Measurements from ENCODE around the gene CERT1. TPM values are rescaled to one million over a fixed set of nuclear protein-coding genes. Genes with fewer than 3 reads are reported as not detected.
A peak's percentile ranks its signal among the peaks of the same experiment; 100 is the strongest.

The CERT1 gene
- total and polyA plus RNA-seq, 2 donors (not counting 1 experiment from before 2014, with no cell fraction given): 18.0 to 36.0 TPM

DNA sequence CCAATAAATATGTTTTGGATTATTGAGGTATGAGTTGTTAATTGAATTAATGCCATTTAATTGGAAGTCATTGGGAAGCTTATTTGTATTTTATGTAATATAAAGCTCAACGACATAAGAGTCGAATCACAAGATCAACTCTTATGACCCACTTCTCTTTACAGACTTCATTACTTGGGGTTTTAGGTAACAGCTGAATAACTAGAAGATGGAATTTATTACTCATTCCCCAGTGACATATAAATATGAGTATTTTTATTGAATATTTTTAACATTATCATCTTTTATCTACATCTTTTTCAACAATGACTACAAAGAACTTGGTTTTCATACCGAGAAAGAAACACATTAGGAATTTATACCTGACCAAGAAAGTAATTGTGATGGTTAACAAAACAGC, 153.3 kb downstream of the CERT1 start:
- Histone ChIP-seq H3K9ac (ENCODE audit: insufficient read depth, low read length) (no peak overlapping the region), H3K4me2 (ENCODE audit: extremely low read depth, insufficient read depth, low read length) (no peak overlapping the region), H3K4me1 (ENCODE audit: control insufficient read depth, extremely low read depth, insufficient read depth, low read length) (no peaks in the 10 kb centered on the region), H3K79me2 (ENCODE audit: control insufficient read depth, insufficient read depth, low read length) (no peaks in the 10 kb centered on the region), H3K27ac (ENCODE audit: insufficient read depth, low read length) (no peak overlapping the region), H3K27me3 (ENCODE audit: control insufficient read depth, insufficient read depth, low read length) (no peaks in the 10 kb centered on the region), H3K4me3 (replicated peaks in 1 of 4; ENCODE audit: control extremely low read depth in 1 of 4, insufficient read depth in 1 of 4, low read depth in 3 of 4, low read length in 4 of 4) (no peak overlapping the region), H4K20me1 (ENCODE audit: control insufficient read depth, extremely low read depth, insufficient read depth, low read length) (no peaks in the 10 kb centered on the region), H2AFZ (ENCODE audit: low read length) (no peak overlapping the region), H3K9me3 (ENCODE audit: control insufficient read depth, insufficient read depth, low read depth, low read length) (no peaks in the 10 kb centered on the region), H3K36me3 (ENCODE audit: control insufficient read depth, insufficient read depth, low read length) (peaks cover 20% of the 10 kb centered on the region)
- TF ChIP-seq EZH2 (IDR thresholded peaks at IDR 0.05; ENCODE audit: low read length, missing control alignments): no peak
- TF ChIP-seq, protein P1, sequence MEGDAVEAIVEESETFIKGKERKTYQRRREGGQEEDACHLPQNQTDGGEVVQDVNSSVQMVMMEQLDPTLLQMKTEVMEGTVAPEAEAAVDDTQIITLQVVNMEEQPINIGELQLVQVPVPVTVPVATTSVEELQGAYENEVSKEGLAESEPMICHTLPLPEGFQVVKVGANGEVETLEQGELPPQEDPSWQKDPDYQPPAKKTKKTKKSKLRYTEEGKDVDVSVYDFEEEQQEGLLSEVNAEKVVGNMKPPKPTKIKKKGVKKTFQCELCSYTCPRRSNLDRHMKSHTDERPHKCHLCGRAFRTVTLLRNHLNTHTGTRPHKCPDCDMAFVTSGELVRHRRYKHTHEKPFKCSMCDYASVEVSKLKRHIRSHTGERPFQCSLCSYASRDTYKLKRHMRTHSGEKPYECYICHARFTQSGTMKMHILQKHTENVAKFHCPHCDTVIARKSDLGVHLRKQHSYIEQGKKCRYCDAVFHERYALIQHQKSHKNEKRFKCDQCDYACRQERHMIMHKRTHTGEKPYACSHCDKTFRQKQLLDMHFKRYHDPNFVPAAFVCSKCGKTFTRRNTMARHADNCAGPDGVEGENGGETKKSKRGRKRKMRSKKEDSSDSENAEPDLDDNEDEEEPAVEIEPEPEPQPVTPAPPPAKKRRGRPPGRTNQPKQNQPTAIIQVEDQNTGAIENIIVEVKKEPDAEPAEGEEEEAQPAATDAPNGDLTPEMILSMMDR (conservative IDR thresholded peaks at IDR 0.05 in 1 of 2, IDR thresholded peaks at IDR 0.05 in 1 of 2; ENCODE audit: low read depth in 1 of 2, low read length in 2 of 2): no peak
- peak in 1 of 2 donors; percentile 17 for DNase-seq (ENCODE audit: low read depth in 2 of 2)

DNA sequence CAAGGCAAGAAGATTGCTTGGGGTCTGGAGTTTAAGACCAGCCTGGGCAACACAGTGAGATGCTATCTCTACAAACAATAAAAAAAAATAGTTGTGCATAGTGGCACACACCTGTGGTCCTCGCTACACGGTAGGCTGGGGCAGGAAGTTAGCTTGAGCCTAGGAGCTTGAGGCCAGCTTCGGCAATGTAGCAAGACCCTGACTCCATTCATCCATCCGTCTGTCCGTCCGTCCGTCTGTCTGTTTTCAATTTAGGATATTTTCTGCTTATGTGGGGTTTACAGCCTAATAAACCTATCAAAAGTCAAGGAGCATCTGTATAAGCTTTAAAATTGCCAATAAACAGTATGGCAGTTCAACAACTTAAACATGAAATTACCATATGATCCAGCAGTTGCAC, 154.7 kb downstream of the CERT1 start:
- no peaks in the 10 kb centered on the region for H4K20me1 ChIP-seq (ENCODE audit: control insufficient read depth, extremely low read depth, insufficient read depth, low read length)
- no peaks in the 10 kb centered on the region for H3K79me2 ChIP-seq (ENCODE audit: control insufficient read depth, insufficient read depth, low read length)
- H3K9me3 ChIP-seq (ENCODE audit: control insufficient read depth, insufficient read depth, low read depth, low read length): no peaks in the 10 kb centered on the region
- H2AFZ ChIP-seq (ENCODE audit: low read length): no peak overlapping the region
- H3K9ac ChIP-seq (ENCODE audit: insufficient read depth, low read length): no peak overlapping the region
- no peak overlapping the region for H3K27ac ChIP-seq (ENCODE audit: insufficient read depth, low read length)
- no peak overlapping the region for H3K4me2 ChIP-seq (ENCODE audit: extremely low read depth, insufficient read depth, low read length)
- H3K4me3 ChIP-seq (replicated peaks in 1 of 4; ENCODE audit: control extremely low read depth in 1 of 4, insufficient read depth in 1 of 4, low read depth in 3 of 4, low read length in 4 of 4): no peak overlapping the region
- H3K4me1 ChIP-seq (ENCODE audit: control insufficient read depth, extremely low read depth, insufficient read depth, low read length): no peaks in the 10 kb centered on the region
- H3K27me3 ChIP-seq (ENCODE audit: control insufficient read depth, insufficient read depth, low read length): no peaks in the 10 kb centered on the region
- peaks cover 21% of the 10 kb centered on the region for H3K36me3 ChIP-seq (ENCODE audit: control insufficient read depth, insufficient read depth, low read length)
- TF ChIP-seq EZH2 (IDR thresholded peaks at IDR 0.05; ENCODE audit: low read length, missing control alignments): no peak
- TF ChIP-seq, protein P1 (conservative IDR thresholded peaks at IDR 0.05 in 1 of 2, IDR thresholded peaks at IDR 0.05 in 1 of 2; ENCODE audit: low read depth in 1 of 2, low read length in 2 of 2): no peak
- DNase-seq (ENCODE audit: low read depth in 2 of 2): no peak

DNA sequence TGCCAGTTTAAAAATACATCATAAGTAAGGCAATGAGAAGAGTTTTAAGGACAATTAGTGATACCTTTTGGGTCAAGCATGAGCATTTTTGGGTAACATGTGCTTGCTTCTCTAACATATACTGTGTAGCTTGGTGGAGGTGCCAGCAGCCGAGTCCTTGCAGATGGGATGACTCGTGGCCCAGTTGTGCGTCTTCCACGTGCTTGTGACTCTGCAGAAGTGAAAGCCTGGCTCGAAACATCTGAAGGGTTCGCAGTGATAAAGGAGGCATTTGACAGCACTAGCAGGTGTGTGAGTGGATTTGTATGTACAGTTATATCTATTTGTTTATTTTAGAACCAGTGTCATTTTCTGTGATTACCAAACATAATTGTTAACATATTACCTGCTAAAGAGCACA, 156.2 kb downstream of the CERT1 start:
- Histone ChIP-seq H3K27ac (ENCODE audit: insufficient read depth, low read length) (no peak overlapping the region), H3K27me3 (ENCODE audit: control insufficient read depth, insufficient read depth, low read length) (no peaks in the 10 kb centered on the region), H3K36me3 (ENCODE audit: control insufficient read depth, insufficient read depth, low read length) (peaks cover 22% of the 10 kb centered on the region), H3K4me2 (ENCODE audit: extremely low read depth, insufficient read depth, low read length) (no peak overlapping the region), H3K9ac (ENCODE audit: insufficient read depth, low read length) (no peak overlapping the region), H3K79me2 (ENCODE audit: control insufficient read depth, insufficient read depth, low read length) (no peaks in the 10 kb centered on the region), H3K4me1 (ENCODE audit: control insufficient read depth, extremely low read depth, insufficient read depth, low read length) (no peaks in the 10 kb centered on the region), H2AFZ (ENCODE audit: low read length) (no peak overlapping the region), H3K9me3 (ENCODE audit: control insufficient read depth, insufficient read depth, low read depth, low read length) (no peaks in the 10 kb centered on the region), H4K20me1 (ENCODE audit: control insufficient read depth, extremely low read depth, insufficient read depth, low read length) (no peaks in the 10 kb centered on the region), H3K4me3 (replicated peaks in 1 of 4; ENCODE audit: control extremely low read depth in 1 of 4, insufficient read depth in 1 of 4, low read depth in 3 of 4, low read length in 4 of 4) (no peak overlapping the region)
- TF ChIP-seq, protein P1 (conservative IDR thresholded peaks at IDR 0.05 in 1 of 2, IDR thresholded peaks at IDR 0.05 in 1 of 2; ENCODE audit: low read depth in 1 of 2, low read length in 2 of 2): no peak
- TF ChIP-seq EZH2 (IDR thresholded peaks at IDR 0.05; ENCODE audit: low read length, missing control alignments): no peak
- peak; percentile 20 to 35 for DNase-seq (ENCODE audit: low read depth in 2 of 2)

Measured in fibroblast of lung (primary cell).